HG03520 (cell line): ENCODE results near the gene SNX1.
"Not testable (repeated sequence)": the region's sequence is repeated elsewhere in the genome, so short reads cannot be mapped to it uniquely, and the experiment has no call there.

ENCODE experiments used
- ATAC-seq: cut with Tn5 transposase; IDR thresholded peaks from one replicate; pipeline ENCODE4 v1.9.1; 2021; ENCODE audit warnings: mild to moderate bottlenecking, moderate library complexity; ENCODE audit not compliant: unreplicated experiment

Gene SNX1

DNA sequence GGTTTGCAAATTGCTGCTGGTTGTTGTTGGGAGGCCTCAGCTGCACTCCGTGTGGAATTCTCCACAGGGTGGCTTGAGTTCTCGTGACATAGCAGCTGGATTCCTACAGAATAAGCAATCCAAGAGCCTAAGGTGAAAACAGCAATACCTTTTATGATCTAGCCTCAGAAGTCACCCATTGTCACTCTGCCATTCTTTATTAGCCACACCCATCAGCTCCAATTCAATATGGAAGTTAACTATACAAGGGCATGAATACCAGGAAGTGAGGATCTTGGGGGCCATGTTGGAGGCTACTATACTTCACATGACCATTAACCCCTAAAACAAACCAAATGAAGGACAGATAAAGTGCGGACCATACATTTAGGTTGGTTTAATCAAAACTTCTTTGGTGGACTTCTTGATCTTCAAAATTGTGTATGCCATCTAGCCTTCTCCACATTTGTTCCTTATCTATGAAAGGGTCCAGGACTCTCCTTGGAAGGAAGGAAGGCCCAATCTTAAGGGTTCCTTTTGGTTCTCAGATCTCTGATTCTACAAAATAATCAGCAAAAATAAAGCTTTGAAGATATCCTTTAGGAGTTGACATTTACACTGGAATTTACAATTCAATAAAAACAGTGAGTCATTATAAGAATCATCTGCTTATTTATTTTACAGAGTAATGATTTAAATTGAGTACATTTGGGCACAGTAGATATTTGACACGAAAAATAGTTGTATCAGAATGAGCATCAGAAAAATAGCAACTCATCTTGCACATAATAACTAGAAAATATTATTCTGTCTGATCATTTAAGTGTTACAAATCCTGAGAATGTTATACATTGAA is 23.6 kb upstream of the SNX1 start:
- no peak for ATAC-seq

DNA sequence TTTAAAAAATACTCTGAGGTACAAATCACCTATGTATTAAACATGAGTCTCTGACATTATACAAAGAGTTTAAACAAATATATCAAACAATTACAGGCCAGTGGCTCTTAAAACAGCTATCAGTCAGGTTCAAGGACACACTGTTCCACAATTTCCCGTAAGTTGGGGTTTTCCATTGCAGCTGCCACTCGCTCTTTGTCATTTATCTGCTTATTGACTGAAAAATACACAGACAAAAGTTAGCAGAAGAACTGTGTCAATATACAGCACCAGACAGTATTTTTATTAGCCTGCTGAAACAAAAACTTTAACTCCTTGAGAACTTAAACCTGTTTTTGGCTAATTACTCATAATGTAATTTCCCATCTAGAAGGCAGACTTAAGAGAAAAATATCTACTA is 23.0 kb upstream of the SNX1 start:
- ATAC-seq = no peak

DNA sequence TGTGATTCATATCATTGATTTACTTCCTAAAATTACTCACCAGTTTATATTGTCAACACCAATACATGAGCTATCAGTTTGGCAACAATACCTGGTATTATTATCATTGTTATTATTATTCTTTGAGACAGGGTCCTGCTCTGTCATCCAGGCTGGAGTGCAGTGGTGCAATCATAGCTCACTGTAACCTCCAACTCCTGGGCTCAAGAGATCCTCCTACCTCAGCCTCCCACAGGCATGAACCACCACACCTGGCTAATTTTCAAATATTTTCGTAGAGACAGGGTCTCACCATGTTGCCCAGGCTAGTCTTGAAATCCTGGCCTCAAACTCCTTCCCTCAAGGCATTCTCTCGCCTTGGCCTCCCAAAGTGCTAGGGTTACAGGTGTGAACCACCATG is 22.3 kb upstream of the SNX1 start:
- not testable (repeated sequence) for ATAC-seq

DNA sequence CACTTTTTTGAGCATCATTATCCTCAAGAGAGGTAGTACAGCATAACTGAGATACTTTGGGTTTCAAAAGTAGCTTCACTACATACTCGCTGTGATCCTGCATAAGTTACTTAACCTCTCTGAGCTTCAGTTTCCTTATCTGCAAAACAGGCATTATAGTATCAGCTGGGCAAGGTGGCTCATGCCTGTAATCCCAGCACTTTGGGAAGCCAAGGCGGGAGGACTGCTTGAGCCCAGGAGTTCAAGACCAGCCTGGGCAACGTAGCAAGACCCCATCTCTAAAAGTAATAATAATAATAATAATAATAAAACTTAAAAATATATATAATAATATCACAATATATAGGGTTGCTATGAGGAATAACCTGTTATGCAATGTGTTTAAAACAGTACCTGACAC is 13.0 kb upstream of the SNX1 start:
- no peak for ATAC-seq

DNA sequence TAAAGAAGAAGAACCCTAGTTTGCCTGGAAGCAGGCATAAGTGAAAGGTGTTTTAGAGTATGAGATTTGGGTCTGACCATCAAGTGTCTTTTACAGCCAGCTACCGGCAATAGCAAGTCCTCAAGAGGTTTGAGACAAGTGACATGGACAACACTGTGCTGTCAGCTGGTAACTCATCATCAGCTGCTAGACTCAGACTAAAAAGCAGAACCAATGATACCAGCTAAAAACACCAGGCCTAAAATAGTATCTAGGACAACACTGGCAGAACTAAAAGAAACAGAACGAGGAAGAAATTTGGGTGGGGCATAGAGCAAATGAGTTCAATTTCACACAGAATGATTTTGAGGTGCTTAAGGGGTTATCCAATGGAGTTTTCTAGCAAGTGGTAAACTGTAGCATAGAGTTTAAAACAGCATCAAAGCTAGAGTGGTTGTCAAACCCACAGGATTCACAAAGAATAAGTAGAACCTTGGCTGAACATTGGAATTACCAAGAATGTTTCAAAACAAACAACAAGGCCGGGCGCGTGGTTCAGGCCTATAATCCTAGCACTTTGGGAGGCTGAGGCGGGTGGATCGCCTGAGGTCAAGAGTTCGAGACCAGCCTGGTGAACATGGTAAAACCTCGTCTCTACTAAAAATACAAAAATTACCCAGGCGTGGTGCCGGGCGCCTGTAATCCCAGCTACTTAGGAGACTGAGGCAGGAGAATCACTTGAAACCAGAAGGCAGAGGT is 6.1 kb upstream of the SNX1 start:
- no peak for ATAC-seq

DNA sequence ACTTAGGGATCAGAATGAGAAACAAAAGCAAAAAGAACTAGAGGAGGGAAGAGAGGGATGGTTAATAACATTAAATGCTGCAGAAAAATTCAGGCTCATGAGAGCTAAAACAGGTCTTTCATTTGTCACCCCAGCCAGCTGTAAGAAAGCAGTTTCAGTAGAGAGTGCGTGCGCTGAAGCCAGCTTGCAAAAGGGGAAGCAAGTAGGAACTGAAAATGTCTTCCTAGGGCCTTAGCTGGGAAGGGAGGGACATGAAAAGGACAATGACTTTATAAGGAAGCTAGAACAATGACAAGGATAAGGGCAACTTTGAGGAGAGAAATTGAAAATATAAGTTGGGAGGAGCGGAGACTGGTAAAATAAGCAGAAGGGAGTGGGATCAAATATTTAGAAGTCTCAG is 5.3 kb upstream of the SNX1 start:
- ATAC-seq = no peak

DNA sequence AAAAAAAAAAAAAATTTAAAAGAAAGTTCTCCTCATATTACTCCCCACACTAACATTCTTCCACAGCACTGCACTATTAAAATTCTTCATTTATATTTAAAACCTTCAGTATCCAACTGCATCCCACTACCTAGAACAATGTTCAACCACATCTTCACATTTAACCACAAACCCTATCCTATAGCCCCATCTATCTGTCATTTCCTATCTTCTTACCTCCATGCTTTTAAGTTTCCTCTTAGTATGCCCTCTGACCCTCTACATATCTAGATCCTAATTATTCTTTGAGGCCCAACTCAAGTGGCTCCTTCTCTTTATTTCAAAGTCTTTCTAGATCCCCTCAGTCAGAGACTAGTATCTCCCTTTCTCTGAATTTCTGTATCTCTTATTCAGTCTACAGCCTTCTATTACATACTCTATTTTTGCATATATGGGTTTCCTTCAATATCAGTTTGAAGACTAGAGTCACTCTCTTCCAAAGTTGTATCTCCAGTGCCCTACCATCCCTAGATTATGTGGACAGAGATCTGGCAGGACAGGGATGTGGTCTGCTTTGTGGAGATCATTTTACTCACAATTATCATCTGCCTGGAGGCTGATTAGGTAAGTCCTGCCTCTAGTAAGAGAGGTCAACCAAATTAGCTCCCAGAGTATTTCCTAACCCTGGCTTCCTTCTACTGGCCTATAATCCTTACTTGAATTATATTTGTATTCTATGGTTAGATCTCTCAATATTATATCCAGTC is 3.5 kb upstream of the SNX1 start:
- ATAC-seq = no peak

DNA sequence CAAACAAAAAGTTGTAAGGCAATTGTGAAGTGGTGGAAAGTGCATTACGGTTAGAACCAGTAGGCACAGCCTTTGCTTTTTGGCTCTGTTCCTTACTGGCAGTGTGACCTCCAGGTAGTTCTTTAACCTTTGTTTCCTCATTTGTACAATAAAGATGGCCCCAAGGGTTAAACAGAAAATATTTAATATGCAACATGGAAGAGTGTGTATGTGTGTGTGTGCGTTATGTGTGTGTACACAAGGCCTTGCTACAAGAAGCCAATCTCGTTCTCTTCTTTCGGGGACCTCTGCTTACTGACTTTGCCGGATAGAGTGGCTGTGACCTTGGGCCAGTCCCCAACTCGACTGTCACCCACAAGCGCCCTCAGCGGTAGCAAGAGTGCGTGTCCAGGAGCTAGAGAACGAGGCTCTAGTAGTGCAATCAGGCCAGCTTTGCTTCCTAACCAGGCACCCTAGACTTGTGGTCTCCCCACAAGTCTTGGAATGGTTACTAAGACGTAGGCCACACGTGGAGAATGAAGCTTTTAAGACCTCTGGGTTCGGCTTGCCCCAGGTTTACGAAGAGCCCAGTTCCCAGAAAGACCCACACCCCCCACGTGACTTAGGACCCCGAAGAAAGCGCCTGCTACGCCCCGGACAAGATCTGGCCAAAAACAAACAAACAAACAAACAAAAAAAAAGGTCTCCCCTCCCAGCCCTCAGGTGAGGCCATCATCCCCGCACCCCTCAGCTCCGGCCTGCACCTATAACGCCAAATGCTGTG is 2.7 kb upstream of the SNX1 start:
- peak; percentile 22 for ATAC-seq

DNA sequence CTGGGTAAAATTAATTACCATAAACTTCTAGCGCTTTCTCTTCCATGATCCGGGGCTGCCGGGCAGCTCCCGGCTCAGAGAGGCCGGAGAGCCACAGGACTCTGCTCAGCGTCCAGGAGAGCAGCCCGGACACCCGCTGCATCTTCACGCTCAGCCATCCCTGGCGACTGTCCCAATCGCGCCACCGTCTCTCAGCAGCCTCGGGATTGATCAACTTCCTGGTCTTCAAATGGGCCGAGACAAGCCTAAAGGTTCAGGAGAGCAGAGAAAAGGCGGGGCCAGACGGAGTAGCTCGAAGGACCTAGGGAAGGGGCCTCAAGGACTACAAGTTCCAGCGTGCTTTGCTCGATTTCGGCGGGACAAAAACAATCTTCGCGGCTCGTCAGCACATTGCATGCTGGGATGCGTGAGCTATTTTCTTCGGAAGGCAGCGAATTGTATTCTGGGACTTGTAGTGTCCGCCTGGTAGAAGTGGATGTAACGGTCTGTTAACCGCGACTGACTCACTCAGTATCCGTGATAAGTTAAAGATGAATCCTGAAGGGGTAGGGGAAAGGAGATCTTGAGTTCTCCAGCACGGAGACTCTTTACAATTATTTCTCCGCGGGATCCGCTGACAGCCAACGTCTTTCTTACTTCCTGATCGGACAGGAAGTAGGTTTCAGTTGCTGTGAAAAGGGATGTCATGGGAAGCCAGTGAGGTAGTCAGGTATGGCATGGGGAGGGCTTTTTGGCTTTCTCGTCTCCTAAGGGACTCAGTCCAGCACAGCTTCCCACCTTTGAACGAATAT is 2.0 kb upstream of the SNX1 start, which contains the start of gene CIAO2A:
Gene CIAO2A, minus strand, starts transcription at position 212 of the 791 bp plus-strand sequence. Its CDS starts 70 bp downstream, at position 142.
- peak; percentile 63 for ATAC-seq

DNA sequence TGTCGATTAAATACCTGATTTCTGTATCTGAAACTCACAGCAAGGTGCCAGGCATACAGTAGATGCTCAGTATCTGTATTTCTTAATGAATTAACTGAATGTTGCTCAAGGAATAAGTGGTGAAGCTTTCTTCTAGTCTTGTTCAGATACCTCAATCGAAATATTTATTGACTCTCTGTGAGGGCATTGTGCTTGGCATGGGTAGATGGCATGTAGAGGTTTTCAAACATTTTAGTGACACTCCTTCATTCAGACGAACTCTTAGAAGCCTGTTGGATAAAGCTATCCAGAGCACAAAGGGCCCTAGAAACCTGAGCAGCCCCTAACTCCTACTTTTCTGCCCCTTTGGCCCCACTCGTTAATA is 369 bp upstream of the SNX1 start:
- no peak for ATAC-seq

DNA sequence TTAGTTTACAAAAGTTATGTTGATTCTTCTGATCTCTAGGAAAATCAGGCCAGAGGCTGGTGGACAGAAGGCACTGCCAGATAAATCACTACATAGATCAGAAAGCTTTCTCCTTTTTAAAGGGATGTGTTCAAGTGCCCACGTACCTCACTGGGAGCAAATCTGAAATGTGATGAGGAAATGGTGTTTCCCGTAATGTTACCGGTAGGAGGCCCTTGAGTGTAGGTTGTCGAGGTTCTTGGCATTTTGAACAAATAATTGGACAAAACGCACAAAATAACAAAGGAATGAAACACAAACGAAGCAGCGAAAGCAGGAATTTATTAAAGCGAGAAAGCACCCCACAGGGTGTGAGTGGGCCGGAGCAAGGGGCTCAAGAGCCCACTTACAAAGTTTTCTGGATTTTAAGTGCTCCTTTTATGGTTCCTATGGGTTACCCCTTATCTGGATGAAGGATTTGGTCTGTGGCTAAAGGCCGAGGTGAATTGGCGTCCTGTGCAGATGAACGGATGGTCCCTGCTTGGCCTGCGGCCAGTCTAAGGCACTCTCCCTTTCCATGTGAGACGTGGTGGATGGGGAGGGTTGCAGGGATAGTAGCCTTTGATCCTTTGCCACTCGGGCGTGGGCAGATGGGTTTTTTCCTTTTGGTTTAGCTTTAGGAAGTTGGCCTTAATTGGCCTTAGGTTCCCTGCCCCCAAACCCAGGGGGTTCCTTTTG is 1.0 kb downstream of the SNX1 start:
- ATAC-seq = no peak

DNA sequence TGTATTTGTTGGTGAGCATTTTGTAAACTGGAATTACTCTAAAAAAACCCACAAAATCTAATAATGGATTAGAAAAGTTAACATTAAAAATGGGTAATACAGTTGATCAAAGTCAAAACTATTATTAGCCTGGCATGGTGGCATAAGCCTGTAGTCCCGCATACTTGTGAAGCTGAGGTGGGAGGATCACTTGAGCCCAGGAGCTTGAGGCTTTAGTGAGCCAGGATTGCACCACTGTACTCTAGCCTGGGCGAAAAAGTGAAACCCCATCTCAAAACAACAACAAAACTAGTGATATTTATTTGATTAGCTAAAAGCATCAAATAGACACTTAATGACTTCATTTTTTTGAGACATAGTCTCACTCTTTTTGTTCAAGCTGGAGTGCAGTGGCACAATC is 3.6 kb downstream of the SNX1 start:
- ATAC-seq = no peak

DNA sequence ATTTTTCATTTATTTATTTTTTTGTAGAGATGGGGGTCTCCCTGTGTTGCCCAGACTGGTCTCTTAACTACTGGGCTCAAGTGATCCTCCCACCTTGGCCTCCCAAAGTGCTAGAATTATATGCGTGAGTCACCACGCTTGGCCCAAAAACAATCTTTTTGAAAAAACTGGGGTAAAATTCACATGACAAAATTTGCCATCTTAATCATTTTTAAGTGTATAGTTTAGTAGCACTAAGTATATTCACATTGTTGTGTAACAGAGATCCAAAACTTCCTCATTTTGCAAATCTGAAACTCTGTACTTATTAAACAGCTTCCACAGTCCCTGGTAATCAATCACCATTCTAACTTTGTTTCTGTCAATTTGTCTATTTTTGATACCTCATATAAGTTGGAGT is 5.2 kb downstream of the SNX1 start:
- ATAC-seq = no peak

DNA sequence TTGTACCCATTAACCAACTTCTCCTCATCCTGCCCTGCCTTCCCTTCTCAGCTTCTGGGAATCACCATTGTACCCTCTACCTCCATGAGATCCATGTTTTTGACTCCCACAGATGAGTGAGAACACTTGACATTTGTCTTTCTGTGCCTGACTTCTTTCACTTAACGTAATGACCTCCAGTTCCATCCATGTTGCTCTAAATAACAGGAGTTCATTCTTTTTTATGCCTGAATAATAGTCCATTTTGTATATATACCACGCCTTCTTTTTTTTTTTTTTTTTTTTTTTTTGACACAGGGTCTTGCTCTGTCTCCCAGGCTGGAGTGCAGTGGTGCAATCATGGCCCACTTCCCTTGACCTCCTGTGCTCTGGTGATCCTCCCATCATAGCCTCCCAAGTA is 6.7 kb downstream of the SNX1 start:
- ATAC-seq = no peak

DNA sequence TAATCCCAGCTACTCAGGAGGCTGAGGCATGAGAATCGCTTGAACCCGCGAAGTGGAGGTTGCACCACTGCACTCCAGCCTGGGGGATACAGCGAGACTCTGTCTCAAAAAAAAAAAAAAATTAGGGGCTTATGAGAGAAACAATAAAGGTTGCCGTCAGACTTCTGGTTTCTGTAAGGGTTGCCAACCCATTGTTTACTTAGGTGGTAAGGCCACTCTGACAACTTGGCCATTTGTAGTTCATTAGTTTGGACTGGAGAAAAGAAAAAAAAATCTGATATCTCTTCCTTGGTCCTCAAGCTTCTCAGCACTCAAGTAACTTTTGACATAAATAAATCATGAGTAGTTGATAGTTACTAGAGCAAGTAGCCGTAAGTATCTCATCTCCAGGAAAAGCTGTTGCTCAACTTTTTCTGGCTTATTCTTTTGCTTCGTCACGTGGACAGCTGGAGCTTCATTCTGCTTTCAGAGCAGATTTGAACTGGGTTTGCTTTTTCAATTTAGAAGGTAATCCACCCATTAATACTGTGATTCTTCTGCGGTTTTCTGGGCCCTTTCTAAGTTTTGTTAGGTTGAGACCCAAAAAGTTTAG is 9.4 kb downstream of the SNX1 start:
- no peak for ATAC-seq

DNA sequence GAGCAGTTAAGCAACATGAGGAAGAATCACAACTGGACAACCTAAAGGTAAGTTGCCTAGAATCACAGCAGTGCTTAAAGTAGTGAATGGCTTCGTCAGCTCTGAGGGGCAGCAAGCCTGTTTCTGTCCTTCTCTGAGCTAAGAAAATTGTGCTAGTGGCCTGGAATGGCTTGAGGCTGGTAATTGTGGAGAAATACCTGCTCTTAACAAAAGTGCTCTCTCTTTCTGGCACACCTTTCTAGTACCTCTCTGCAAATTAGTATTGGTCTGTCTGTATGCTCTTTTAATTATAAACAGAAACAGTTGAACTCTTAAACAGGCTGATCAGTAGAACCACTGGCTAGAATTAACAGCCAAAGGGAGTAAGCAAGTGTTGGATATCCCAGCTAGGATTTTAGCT is 11.6 kb downstream of the SNX1 start:
- ATAC-seq = no peak

DNA sequence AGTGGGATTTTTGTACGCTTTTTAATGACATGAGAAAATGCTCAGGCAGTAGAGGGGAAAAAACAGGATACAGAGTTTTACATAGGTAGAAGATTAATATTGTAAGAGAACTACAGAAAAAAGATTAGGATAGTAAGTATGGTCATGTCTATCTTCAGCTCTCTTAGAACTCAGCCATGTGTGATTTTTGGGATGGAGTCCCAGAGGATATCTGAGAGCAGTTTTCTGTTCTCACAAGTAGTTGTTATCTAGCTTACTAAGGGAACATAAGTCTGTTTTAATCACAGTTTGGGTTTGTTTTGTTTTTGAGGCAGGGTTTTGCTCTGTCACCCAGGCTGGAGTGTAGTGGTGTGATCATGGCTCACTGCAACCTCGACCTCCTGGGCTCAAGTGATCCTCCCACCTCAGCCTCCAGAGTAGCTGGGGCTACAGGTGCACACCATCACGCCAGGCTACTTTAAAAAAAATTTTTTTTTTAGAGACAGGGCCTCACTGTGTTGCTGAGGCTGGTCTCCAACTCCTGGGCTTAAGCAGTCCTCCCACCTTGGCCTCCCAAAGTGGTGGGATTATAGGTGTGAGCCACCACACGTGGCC is 14.4 kb downstream of the SNX1 start:
- ATAC-seq = not testable (repeated sequence)

DNA sequence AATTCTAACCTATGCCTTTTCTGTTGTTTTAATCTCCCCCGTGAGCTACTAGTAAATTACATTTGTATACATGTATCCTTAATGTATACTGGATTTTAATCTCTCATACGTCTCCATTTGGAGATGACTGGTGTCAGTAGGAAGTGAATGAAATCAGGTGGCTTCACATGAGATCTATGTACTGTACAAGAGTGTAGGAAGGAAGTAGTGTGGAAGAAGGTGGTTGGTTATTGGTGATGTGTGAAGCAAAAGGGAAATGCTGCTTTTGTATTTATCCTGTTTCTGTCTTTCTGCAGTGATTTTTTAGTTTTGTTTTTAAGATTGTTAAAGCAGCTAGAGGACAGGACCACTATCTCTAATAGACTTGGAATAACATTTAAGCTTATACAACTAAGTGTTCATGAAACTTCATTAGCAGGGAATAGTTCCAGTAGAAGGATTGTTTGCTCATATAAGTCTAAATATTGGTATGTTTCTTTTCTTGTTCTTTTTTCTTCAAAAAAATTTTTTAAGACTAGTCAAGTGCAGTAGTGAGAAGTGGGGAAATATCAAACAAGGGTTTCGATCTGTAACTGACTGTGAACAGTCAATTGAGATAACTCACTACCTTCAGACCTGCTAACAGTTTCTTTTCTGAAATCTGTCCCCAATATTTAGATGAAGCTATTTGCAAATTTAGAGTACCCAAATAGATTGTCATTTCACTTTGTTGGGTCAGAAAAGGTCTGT is 15.3 kb downstream of the SNX1 start:
- no peak for ATAC-seq
